BE2C (cell line): ENCODE measurements around the gene BUD31. TPM values are rescaled to one million over a fixed set of nuclear protein-coding genes. Genes with fewer than 3 reads are reported as not detected.

ENCODE experiments used
- DNase-seq: peaks from one replicate; pipeline ENCODE4 v3.0.0-alpha.2; 2020
- H3K27me3 ChIP-seq: fragments of 250-450 bp; sonication (Bioruptor Pico); 2 replicates; pipeline ENCODE4 v1.5.1; 2020; ENCODE audit warnings: mild to moderate bottlenecking
- H3K36me3 ChIP-seq: fragments of 250-450 bp; sonication (Bioruptor Pico); 2 replicates; pipeline ENCODE4 v1.5.1; 2020; ENCODE audit warnings: mild to moderate bottlenecking
- H3K4me1 ChIP-seq: fragments of 250-450 bp; sonication (Bioruptor Pico); 2 replicates; pipeline ENCODE4 v1.5.1; 2020
- H3K4me3 ChIP-seq: 2 replicates; pipeline ENCODE4 v1.5.1; 2011; ENCODE audit warnings: low read depth, low read length
- H3K9me3 ChIP-seq: fragments of 250-450 bp; sonication (Bioruptor Pico); 2 replicates; pipeline ENCODE4 v1.5.1; 2020
- CTCF ChIP-seq: IDR thresholded peaks from 2 replicates; pipeline ENCODE4 v1.5.1; 2012; ENCODE audit warnings: mild to moderate bottlenecking, low read depth, low read length
- polyA plus RNA-seq: library from polyadenylated mRNA; unstranded; fragments of >200 nt; gene quantifications from one replicate; pipeline ENCODE4 v1.2.1, GENCODE V29; 2012; ENCODE audit warnings: low read depth, missing spikeins; ENCODE audit not compliant: insufficient read length, insufficient read depth

BUD31 gene
- 516 TPM for polyA plus RNA-seq

- peak within 1 kb of the TSS; percentile 79 for H3K4me3 ChIP-seq
- TF ChIP-seq CTCF: no peak
- no peaks in the 10 kb centered on the region for H3K27me3 ChIP-seq
- H3K4me1 ChIP-seq: peaks cover 4% of the 10 kb centered on the region; the same call in 1 of the 2 replicates
- H3K36me3 ChIP-seq: peaks cover 60% of the 10 kb centered on the region
- H3K9me3 ChIP-seq: no peaks in the 10 kb centered on the region
- DNase-seq: peak; percentile 93
Observed at GRCh38 chr7:99408379-99409191, at the start of gene BUD31, which contains the start of gene PDAP1. Gene BUD31, plus strand, starts transcription at chr7:99408969. Its CDS starts 2,124 bp downstream, at chr7:99411093. Gene PDAP1, minus strand, starts transcription at chr7:99408597. Its CDS starts 49 bp downstream, at chr7:99408548.

GRCh38 chr7:99359465-99360154 lies 49.2 kb upstream of the BUD31 start:
- no peaks in the 10 kb centered on the region for H3K4me1 ChIP-seq
- DNase-seq: no peak
- H3K9me3 ChIP-seq: no peaks in the 10 kb centered on the region; the same call in 1 of the 2 replicates
- peaks cover 82% of the 10 kb centered on the region for H3K36me3 ChIP-seq
- no peaks in the 10 kb centered on the region for H3K27me3 ChIP-seq
- TF ChIP-seq CTCF: no peak
- H3K4me3 ChIP-seq: no peak overlapping the region

DNA sequence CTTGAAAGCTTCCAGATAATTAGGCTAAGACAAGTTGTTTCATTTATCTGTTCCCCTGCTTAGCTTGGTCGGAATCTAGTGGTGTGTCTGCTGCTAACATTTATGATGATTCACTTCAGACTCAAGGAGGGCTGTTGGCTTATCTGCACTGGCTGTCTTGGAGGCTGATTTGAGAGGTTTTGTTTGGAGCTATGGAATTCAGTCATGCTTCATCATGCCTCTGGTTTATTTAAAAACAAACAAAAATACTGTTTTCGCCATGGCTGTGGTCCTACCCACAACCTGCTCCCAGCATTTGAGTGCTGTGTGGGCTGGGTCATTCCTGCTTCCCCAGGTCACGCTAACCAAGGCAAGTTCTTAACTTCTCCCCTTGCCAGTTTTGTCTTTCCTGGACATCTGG lies 46.0 kb upstream of the BUD31 start:
- H3K36me3 ChIP-seq: peaks cover 80% of the 10 kb centered on the region
- no peak for DNase-seq
- no peaks in the 10 kb centered on the region for H3K4me1 ChIP-seq
- H3K4me3 ChIP-seq: no peak overlapping the region
- TF ChIP-seq CTCF: no peak
- H3K27me3 ChIP-seq: no peaks in the 10 kb centered on the region
- H3K9me3 ChIP-seq: no peaks in the 10 kb centered on the region; the same call in 1 of the 2 replicates

DNA sequence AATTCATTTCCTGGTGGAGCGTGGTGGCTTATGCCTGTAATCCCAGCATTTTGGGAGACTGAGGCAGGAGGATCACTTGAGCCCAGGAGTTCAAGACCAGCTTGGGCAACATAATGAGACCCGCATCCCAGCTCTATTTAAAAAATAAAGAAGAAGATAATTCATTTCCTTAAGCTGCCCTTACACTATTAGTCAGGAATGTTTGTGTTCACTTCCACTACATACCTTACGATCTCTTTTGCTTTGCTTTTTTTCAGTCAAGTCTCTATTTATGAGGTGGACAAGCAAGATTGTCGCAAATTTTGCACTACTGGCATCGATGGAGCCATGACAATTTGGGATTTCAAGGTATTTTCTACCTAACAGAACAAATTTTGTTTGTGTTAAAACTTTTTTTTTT lies 45.5 kb upstream of the BUD31 start:
- no peak for DNase-seq
- Histone ChIP-seq H3K4me1 (no peaks in the 10 kb centered on the region), H3K4me3 (no peak overlapping the region), H3K9me3 (no peaks in the 10 kb centered on the region; the same call in 1 of the 2 replicates), H3K27me3 (no peaks in the 10 kb centered on the region), H3K36me3 (peaks cover 80% of the 10 kb centered on the region)
- no peak for TF ChIP-seq CTCF

- Histone ChIP-seq H3K27me3 (no peaks in the 10 kb centered on the region), H3K4me3 (no peak overlapping the region), H3K4me1 (no peaks in the 10 kb centered on the region), H3K36me3 (peaks cover 59% of the 10 kb centered on the region), H3K9me3 (no peaks in the 10 kb centered on the region; the same call in 1 of the 2 replicates)
- TF ChIP-seq CTCF: peak; percentile 60
- peak; percentile 55 for DNase-seq
Observed at GRCh38 chr7:99365318-99366141, 43.2 kb upstream of the BUD31 start.
